DND-41 (cell line): ENCODE results near the gene XIAP.

ENCODE experiments used
- ATAC-seq: fragments of 200-7000 bp; cut with Tn5 transposase; 3 replicates; pipeline ENCODE4 v1.9.1; 2021; ENCODE audit warnings: low read depth; ENCODE audit not compliant: insufficient read depth
- DNase-seq: peaks from one replicate; pipeline ENCODE4 v3.0.0-alpha.2; 2020
- H2AFZ ChIP-seq: 2 replicates; pipeline ENCODE4 v1.6.0; 2012; ENCODE audit warnings: low read depth, low read length
- H3K27ac ChIP-seq: 2 replicates; pipeline ENCODE4 v1.5.1; 2012; ENCODE audit warnings: low read length, inconsistent platforms
- H3K27me3 ChIP-seq: fragments of 200-600 bp; sonication (generic); 2 replicates; pipeline ENCODE4 v1.6.0; 2012; ENCODE audit warnings: low read length, mild to moderate bottlenecking, inconsistent platforms; ENCODE audit not compliant: insufficient read depth, poor library complexity
- H3K36me3 ChIP-seq: 2 replicates; pipeline ENCODE4 v1.5.1; 2012; ENCODE audit warnings: low read length, inconsistent platforms; ENCODE audit not compliant: insufficient read depth
- H3K4me1 ChIP-seq: 2 replicates; pipeline ENCODE4 v1.5.1; 2012; ENCODE audit warnings: mild to moderate bottlenecking, low read length; ENCODE audit not compliant: insufficient read depth
- H3K4me2 ChIP-seq: 2 replicates; pipeline ENCODE4 v1.6.0; 2012; ENCODE audit warnings: mild to moderate bottlenecking, moderate library complexity, low read length, inconsistent platforms; ENCODE audit not compliant: insufficient read depth
- H3K4me3 ChIP-seq, 2 experiments: fragments of 200-600 bp in 1 of 2; shearing (Covaris generic) in 1 of 2; 2 replicates each; pipeline ENCODE4 v1.5.1; 2012 to 2016; ENCODE audit warnings: inconsistent platforms in 2 of 2, low read length in 2 of 2, mild to moderate bottlenecking in 2 of 2, low read depth in 1 of 2, moderate library complexity in 1 of 2
- H3K79me2 ChIP-seq: 2 replicates; pipeline ENCODE4 v1.6.0; 2012; ENCODE audit warnings: low read length, inconsistent platforms; ENCODE audit not compliant: insufficient read depth
- H3K9ac ChIP-seq: 2 replicates; pipeline ENCODE4 v1.6.0; 2012; ENCODE audit warnings: low read depth, mild to moderate bottlenecking, inconsistent platforms, low read length, moderate library complexity
- H3K9me3 ChIP-seq: 2 replicates; pipeline ENCODE4 v1.5.1; 2012; ENCODE audit warnings: low read length, moderate library complexity, mild to moderate bottlenecking, inconsistent platforms; ENCODE audit not compliant: insufficient read depth, severe bottlenecking
- H4K20me1 ChIP-seq: 2 replicates; pipeline ENCODE4 v1.6.0; 2012; ENCODE audit warnings: low read length; ENCODE audit not compliant: insufficient read depth
- CTCF ChIP-seq: IDR thresholded peaks from 2 replicates; pipeline ENCODE4 v1.5.1; 2012; ENCODE audit warnings: borderline replicate concordance, low read length, moderate library complexity, mild to moderate bottlenecking; ENCODE audit not compliant: poor library complexity, severe bottlenecking; ENCODE audit errors: extremely low read depth
- EZH2 ChIP-seq: IDR thresholded peaks from 3 replicates; pipeline ENCODE4 v1.6.1; 2012; ENCODE audit warnings: borderline replicate concordance, low read depth, mild to moderate bottlenecking, moderate library complexity, low read length, inconsistent platforms; ENCODE audit not compliant: severe bottlenecking

Gene XIAP

GRCh38 chrX:123943488-123943887, 83.6 kb downstream of the XIAP start:
- ATAC-seq (no peak), DNase-seq (no peak)
- H3K4me1 ChIP-seq = no peaks in the 10 kb centered on the region
- H3K4me2 ChIP-seq = no peak overlapping the region
- H3K79me2 ChIP-seq = no peaks in the 10 kb centered on the region
- no peaks in the 10 kb centered on the region for H4K20me1 ChIP-seq
- no peaks in the 10 kb centered on the region for H3K36me3 ChIP-seq
- no peak overlapping the region for H3K4me3 ChIP-seq
- H3K27me3 ChIP-seq = no peaks in the 10 kb centered on the region
- no peak overlapping the region for H3K9ac ChIP-seq
- H3K9me3 ChIP-seq = no peaks in the 10 kb centered on the region
- TF ChIP-seq CTCF (no peak), EZH2 (no peak)
- no peak overlapping the region for H2AFZ ChIP-seq
- no peak overlapping the region for H3K27ac ChIP-seq

DNA sequence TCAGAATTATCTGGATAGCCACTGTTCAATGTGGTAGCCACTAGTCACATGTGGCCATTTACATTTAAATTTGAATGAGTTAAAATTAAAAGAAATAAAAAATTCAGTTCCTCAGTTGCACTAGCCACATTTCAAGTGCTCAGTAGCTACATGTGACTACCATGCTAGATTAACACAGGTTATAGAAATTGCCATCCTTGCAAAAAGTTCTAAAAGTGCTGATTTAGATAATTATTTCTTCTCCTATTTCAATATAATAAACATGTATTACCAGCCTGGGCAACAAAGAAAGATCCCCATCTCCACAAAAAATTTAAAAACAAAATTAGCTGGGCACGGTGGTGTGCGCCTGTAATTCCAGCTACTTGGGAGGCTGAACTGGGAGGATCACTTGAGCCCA, 90.0 kb downstream of the XIAP start:
- no peak overlapping the region for H3K27ac ChIP-seq
- no peak for DNase-seq

DNA sequence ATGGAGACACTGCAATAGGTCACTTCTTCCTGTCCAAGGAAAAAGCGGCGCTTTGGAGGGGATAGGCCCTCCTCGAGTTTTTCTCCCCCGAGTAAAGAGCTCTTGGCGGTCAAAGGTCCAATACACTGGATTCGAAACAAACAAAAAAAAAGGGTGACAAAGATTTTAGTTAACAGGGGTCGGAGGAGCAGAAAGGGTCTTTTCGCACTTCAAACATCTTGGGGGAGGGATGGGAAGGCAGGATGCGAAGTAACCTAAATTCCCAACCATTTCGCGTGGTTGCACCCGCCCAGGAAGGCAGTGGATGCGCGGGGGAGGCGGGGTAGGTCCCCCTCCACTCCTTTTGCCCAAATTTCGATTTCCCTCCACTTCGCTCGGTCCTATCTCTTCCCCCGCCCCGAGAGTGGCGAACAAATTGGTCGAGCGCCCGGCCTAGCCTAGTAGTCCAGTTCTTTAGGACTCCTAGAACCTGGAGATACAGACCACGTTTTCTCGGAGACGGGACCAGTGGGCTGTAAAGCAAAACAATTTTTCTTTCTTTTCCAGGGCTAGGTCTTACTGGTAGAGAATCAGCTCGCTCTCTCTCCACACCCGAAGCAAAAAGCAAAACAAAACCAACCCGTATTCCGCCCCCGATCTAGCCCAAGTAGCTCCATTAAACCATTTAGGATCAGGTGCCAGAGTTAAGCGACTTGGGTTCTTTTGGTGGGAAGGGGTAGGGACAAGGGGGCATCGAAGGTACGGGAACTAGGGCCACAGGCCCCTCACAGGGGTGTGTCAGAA, 99.6 kb downstream of the XIAP start:
- Histone ChIP-seq H2AFZ (peak overlapping the region; percentile 79), H3K27me3 (no peaks in the 10 kb centered on the region), H3K4me2 (peak overlapping the region; percentile 83), H4K20me1 (peaks cover 13% of the 10 kb centered on the region), H3K4me3 (peak overlapping the region; percentile 76 to 87), H3K9me3 (no peaks in the 10 kb centered on the region), H3K4me1 (peaks cover 21% of the 10 kb centered on the region), H3K9ac (peak overlapping the region; percentile 92), H3K36me3 (no peaks in the 10 kb centered on the region; the same call in 1 of the 2 replicates), H3K27ac (peak overlapping the region; percentile 94), H3K79me2 (peaks cover 57% of the 10 kb centered on the region)
- TF ChIP-seq CTCF (no peak), EZH2 (no peak)
- DNase-seq = peak; percentile 22
- ATAC-seq = no peak

More for the DNA sequence above, 90.0 kb downstream of the XIAP start:
- Histone ChIP-seq H3K79me2 (no peaks in the 10 kb centered on the region), H2AFZ (no peak overlapping the region), H3K4me2 (no peak overlapping the region), H3K36me3 (no peaks in the 10 kb centered on the region), H3K4me1 (no peaks in the 10 kb centered on the region), H4K20me1 (no peaks in the 10 kb centered on the region), H3K9me3 (no peaks in the 10 kb centered on the region), H3K27me3 (no peaks in the 10 kb centered on the region), H3K4me3 (no peak overlapping the region), H3K9ac (no peak overlapping the region)
- ATAC-seq = no peak
- TF ChIP-seq EZH2 = no peak
- no peak for TF ChIP-seq CTCF
